ENCODE measurements around the gene PRKAR1A.

PRKAR1A gene

DNA sequence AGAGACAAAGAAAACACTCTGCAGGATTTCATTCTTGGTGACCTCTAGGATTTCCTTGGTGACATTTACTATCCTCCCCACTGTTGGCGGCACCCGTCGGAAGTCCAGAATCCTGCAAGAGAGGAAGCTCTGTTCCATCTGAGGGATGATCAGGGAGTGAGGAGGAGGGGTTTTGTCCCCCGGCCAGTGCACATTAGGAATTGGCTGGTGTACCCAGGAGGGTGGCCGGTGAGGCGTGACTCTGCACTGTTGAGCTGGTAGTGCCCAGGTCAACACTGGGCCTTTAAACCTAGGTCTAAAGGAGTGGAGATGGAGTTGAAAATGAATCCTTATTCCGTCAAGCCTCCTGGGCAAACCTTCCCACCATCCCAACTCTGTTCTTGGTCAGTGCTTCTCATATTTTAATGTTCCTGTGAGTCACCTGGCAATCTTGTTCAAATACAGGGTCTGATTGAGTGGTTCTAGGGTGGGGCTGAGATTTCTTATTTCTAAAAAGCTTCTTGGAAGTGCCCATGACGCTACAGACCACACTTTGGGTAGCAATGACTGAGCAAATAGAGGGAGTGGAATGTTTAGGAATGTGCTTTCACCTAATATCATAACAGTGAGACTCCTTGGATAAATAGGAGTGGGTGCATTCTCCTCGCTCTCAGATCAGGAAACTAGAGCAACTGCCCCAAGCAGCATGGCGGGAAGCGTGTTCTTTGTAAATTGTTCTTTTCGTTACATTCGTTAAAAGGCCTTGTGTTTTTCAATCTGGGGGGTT, 30.7 kb downstream of the PRKAR1A start:
- Mint-ChIP-seq H3K4me1 (ENCODE audit: low read depth) (no peaks in the 10 kb centered on the region), H3K27ac (no peak overlapping the region), H3K4me3 (no peak overlapping the region), H3K9me3 (no peaks in the 10 kb centered on the region), H3K36me3 (ENCODE audit: low read depth) (peaks cover 3% of the 10 kb centered on the region), H3K27me3 (ENCODE audit: low read depth) (no peaks in the 10 kb centered on the region)
- no peak for DNase-seq (ENCODE audit: low spot score)

- Mint-ChIP-seq H3K27ac (no peak overlapping the region), H3K9me3 (no peaks in the 10 kb centered on the region), H3K4me3 (no peak overlapping the region), H3K27me3 (ENCODE audit: low read depth) (no peaks in the 10 kb centered on the region), H3K36me3 (ENCODE audit: low read depth) (peaks cover 3% of the 10 kb centered on the region), H3K4me1 (ENCODE audit: low read depth) (no peaks in the 10 kb centered on the region)
- DNase-seq (ENCODE audit: low spot score), result no peak
Observed at GRCh38 chr17:68544111-68544915, 32.1 kb downstream of the PRKAR1A start.

DNA sequence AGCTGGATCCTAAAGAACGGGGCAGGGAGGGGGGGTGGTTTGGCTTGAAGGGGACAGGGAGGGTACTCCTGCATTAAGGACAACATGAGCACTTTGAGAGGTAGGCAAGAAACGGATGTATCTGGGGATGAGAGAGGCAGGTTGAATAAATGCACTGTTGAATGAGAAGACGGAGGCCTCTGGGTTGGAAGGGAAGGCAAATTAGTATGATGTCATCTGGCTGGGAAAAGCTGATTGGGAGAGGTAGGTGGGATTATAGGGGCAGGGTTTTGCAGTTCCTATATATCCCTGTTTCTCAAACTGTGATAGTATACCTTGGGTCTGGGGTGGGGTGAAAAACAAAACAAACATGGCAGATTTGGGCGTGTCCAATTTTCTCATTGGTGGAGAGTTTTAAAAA, 44.3 kb downstream of the PRKAR1A start:
- Mint-ChIP-seq H3K4me1 (ENCODE audit: low read depth) (no peaks in the 10 kb centered on the region), H3K4me3 (no peak overlapping the region), H3K27ac (no peak overlapping the region), H3K27me3 (ENCODE audit: low read depth) (no peaks in the 10 kb centered on the region), H3K9me3 (no peaks in the 10 kb centered on the region), H3K36me3 (ENCODE audit: low read depth) (no peaks in the 10 kb centered on the region)
- no peak for DNase-seq (ENCODE audit: low spot score)

GRCh38 chr17:68559316-68559715, 47.1 kb downstream of the PRKAR1A start:
- no peaks in the 10 kb centered on the region for H3K4me1 Mint-ChIP-seq (ENCODE audit: low read depth)
- peaks cover 2% of the 10 kb centered on the region for H3K27me3 Mint-ChIP-seq (ENCODE audit: low read depth)
- no peak overlapping the region for H3K4me3 Mint-ChIP-seq
- no peak overlapping the region for H3K27ac Mint-ChIP-seq
- no peaks in the 10 kb centered on the region for H3K36me3 Mint-ChIP-seq (ENCODE audit: low read depth)
- DNase-seq (ENCODE audit: low spot score), result no peak
- no peaks in the 10 kb centered on the region for H3K9me3 Mint-ChIP-seq

GRCh38 chr17:68560966-68561720, 48.9 kb downstream of the PRKAR1A start:
- peaks cover 9% of the 10 kb centered on the region for H3K27me3 Mint-ChIP-seq (ENCODE audit: low read depth)
- no peaks in the 10 kb centered on the region for H3K4me1 Mint-ChIP-seq (ENCODE audit: low read depth)
- no peak for DNase-seq (ENCODE audit: low spot score)
- H3K27ac Mint-ChIP-seq, result no peak overlapping the region
- no peak overlapping the region for H3K4me3 Mint-ChIP-seq
- H3K36me3 Mint-ChIP-seq (ENCODE audit: low read depth), result no peaks in the 10 kb centered on the region
- H3K9me3 Mint-ChIP-seq, result no peaks in the 10 kb centered on the region

DNA sequence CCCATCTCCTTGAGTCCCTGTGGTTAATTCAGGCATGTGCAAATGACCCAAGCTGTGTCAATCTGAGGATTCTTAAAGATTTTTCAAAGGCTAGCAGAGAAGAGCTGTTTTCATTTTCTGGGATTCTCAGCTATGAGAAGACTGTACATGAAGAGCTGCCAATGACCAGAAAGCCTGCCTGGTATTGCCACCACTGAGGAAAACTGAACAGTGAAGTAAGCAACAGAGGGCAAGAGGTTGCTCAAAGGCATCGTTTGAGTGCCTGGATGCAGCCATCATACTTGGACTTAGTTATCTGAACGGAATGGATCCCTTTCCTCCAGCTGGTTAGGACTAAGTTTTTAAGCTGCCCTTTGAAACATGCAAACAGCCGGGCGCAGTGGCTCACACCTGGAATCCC, 50.5 kb downstream of the PRKAR1A start:
- H3K9me3 Mint-ChIP-seq, result no peaks in the 10 kb centered on the region
- H3K36me3 Mint-ChIP-seq (ENCODE audit: low read depth), result no peaks in the 10 kb centered on the region

DNA sequence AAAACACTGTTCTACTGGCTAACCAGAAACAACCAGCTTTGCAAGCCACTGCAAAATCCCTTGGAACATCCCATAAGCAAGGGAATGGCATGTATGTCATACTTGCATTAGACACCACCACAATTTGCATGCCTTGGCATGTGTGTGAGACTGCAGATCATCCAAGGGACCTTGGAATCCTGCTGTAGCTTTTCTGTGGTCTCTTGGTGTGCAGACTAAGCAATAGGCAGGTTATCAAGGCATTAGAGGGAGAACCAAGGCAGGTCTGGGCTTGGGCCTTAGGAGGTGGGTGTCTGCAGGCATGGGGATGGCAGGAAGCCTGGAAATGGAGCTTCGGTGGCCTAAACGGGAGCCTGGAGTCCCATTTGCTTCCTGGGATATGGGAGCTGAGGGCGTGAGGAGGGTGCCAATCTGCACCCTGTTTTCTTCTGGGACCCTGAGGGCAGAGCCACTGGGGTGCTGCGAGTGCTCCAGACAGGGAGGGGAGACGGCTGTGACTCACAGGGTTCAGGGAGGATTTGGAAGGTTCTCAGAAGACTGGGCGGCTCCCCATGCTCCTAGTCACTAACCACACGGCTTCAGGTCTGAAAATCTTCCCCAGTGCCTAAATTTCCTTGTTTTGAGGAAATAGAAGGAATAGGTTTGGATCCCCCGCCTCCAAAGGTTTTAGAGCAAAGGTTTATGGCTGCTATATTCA, 52.3 kb downstream of the PRKAR1A start:
- H3K9me3 Mint-ChIP-seq, result no peaks in the 10 kb centered on the region
- no peaks in the 10 kb centered on the region for H3K4me1 Mint-ChIP-seq (ENCODE audit: low read depth)
- H3K27me3 Mint-ChIP-seq (ENCODE audit: low read depth), result peaks cover 9% of the 10 kb centered on the region
- no peak overlapping the region for H3K4me3 Mint-ChIP-seq
- H3K27ac Mint-ChIP-seq, result no peak overlapping the region
- no peak for DNase-seq (ENCODE audit: low spot score)
- H3K36me3 Mint-ChIP-seq (ENCODE audit: low read depth), result no peaks in the 10 kb centered on the region

More for the DNA sequence above, 50.5 kb downstream of the PRKAR1A start:
- no peaks in the 10 kb centered on the region for H3K4me1 Mint-ChIP-seq (ENCODE audit: low read depth)
- H3K4me3 Mint-ChIP-seq, result no peak overlapping the region
- peaks cover 9% of the 10 kb centered on the region for H3K27me3 Mint-ChIP-seq (ENCODE audit: low read depth)
- no peak for DNase-seq (ENCODE audit: low spot score)
- no peak overlapping the region for H3K27ac Mint-ChIP-seq

- Mint-ChIP-seq H3K9me3 (no peaks in the 10 kb centered on the region), H3K4me3 (no peak overlapping the region), H3K36me3 (ENCODE audit: low read depth) (no peaks in the 10 kb centered on the region), H3K27me3 (ENCODE audit: low read depth) (peaks cover 12% of the 10 kb centered on the region), H3K27ac (no peak overlapping the region), H3K4me1 (ENCODE audit: low read depth) (no peaks in the 10 kb centered on the region)
- no peak for DNase-seq (ENCODE audit: low spot score)
Observed at GRCh38 chr17:68565661-68566441, 53.6 kb downstream of the PRKAR1A start.

DNA sequence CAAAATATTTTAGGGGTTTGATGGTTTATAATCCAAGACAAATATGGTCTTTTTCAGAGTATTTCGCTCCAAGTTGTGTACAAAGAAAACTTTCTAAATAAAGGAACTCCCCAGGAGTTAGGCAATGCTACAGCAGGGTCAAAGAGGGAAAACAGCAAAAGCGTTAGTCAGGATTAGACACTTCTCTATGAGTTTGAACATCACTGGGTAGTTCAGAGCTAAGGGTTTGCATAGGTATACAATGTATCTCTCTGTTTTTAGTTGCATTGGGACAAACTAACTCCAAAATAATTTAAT, 54.2 kb downstream of the PRKAR1A start:
- no peaks in the 10 kb centered on the region for H3K36me3 Mint-ChIP-seq (ENCODE audit: low read depth)
- H3K4me3 Mint-ChIP-seq, result no peak overlapping the region
- no peaks in the 10 kb centered on the region for H3K4me1 Mint-ChIP-seq (ENCODE audit: low read depth)
- peaks cover 12% of the 10 kb centered on the region for H3K27me3 Mint-ChIP-seq (ENCODE audit: low read depth)
- no peak for DNase-seq (ENCODE audit: low spot score)
- H3K27ac Mint-ChIP-seq, result no peak overlapping the region
- no peaks in the 10 kb centered on the region for H3K9me3 Mint-ChIP-seq

GRCh38 chr17:68567035-68567434, 54.8 kb downstream of the PRKAR1A start:
- Mint-ChIP-seq H3K4me3 (no peak overlapping the region), H3K27me3 (ENCODE audit: low read depth) (peaks cover 12% of the 10 kb centered on the region), H3K36me3 (ENCODE audit: low read depth) (no peaks in the 10 kb centered on the region), H3K4me1 (ENCODE audit: low read depth) (no peaks in the 10 kb centered on the region), H3K27ac (no peak overlapping the region), H3K9me3 (no peaks in the 10 kb centered on the region)
- no peak for DNase-seq (ENCODE audit: low spot score)

DNA sequence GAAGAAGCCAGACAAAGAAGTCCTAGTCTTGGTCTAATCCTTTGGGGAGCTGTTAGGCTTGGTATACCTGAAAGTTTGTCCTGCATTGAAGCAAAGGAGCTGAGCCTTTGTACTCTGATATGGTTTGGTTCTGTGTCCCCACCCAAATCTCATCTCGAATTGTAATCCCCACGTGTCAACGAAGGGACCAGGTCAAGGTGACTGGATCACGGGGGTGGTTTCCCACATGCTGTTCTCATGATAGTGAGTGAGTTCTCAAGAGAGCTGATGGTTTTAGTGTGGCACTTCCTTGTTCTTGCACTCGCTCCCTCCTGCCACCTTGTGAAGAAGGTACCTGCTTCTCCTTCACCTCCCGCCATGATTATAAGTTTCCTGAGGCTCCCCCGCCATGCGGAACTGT, 55.4 kb downstream of the PRKAR1A start:
- Mint-ChIP-seq H3K4me1 (ENCODE audit: low read depth) (no peaks in the 10 kb centered on the region), H3K36me3 (ENCODE audit: low read depth) (no peaks in the 10 kb centered on the region)

GRCh38 chr17:68568581-68568980, 56.4 kb downstream of the PRKAR1A start:
- peaks cover 12% of the 10 kb centered on the region for H3K27me3 Mint-ChIP-seq (ENCODE audit: low read depth)
- H3K9me3 Mint-ChIP-seq, result no peaks in the 10 kb centered on the region
- DNase-seq (ENCODE audit: low spot score), result no peak
- H3K4me3 Mint-ChIP-seq, result no peak overlapping the region
- no peak overlapping the region for H3K27ac Mint-ChIP-seq
- no peaks in the 10 kb centered on the region for H3K4me1 Mint-ChIP-seq (ENCODE audit: low read depth)
- H3K36me3 Mint-ChIP-seq (ENCODE audit: low read depth), result no peaks in the 10 kb centered on the region

More for the DNA sequence above, 55.4 kb downstream of the PRKAR1A start:
- H3K4me3 Mint-ChIP-seq, result no peak overlapping the region
- no peaks in the 10 kb centered on the region for H3K9me3 Mint-ChIP-seq
- peaks cover 12% of the 10 kb centered on the region for H3K27me3 Mint-ChIP-seq (ENCODE audit: low read depth)
- no peak overlapping the region for H3K27ac Mint-ChIP-seq
- DNase-seq (ENCODE audit: low spot score), result no peak

DNA sequence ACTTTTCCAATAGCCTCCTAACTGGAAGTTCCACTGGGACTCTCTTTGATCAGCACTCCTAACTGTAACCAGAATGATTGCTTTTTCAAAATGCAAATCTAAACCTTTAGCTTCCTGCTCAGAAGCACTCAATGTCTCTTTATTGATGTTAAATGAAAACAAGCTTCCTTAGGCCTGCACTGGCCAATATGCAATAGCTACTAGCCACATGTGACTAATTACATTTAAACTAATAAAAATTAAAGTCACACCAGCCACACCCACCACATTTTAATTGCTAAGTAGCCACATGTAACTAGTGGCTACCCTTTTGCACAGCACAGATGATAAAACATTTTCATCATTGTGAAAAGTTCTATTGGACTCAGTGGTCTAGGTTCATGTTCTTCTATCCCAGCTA, 57.1 kb downstream of the PRKAR1A start:
- no peaks in the 10 kb centered on the region for H3K4me1 Mint-ChIP-seq (ENCODE audit: low read depth)
- H3K9me3 Mint-ChIP-seq, result no peaks in the 10 kb centered on the region
- peaks cover 10% of the 10 kb centered on the region for H3K27me3 Mint-ChIP-seq (ENCODE audit: low read depth)
- no peak for DNase-seq (ENCODE audit: low spot score)
- H3K36me3 Mint-ChIP-seq (ENCODE audit: low read depth), result no peaks in the 10 kb centered on the region
- H3K27ac Mint-ChIP-seq, result no peak overlapping the region
- no peak overlapping the region for H3K4me3 Mint-ChIP-seq

Data from T-helper 2 cell treated with Interferon-gamma antibody and Interleukin-4, amounts not matched to agents 5 μg/mL and 100 μg/mL, for 36 hours (primary cell).